HG02588 (cell line): ENCODE measurements around the gene SFTPB.
"Not testable (repeated sequence)": the region's sequence is repeated elsewhere in the genome, so short reads cannot be mapped to it uniquely, and the experiment has no call there.

ENCODE experiments used
- ATAC-seq: cut with Tn5 transposase; IDR thresholded peaks from one replicate; pipeline ENCODE4 v1.9.1; 2021; ENCODE audit warnings: mild to moderate bottlenecking, moderate library complexity; ENCODE audit not compliant: unreplicated experiment

Gene SFTPB

DNA sequence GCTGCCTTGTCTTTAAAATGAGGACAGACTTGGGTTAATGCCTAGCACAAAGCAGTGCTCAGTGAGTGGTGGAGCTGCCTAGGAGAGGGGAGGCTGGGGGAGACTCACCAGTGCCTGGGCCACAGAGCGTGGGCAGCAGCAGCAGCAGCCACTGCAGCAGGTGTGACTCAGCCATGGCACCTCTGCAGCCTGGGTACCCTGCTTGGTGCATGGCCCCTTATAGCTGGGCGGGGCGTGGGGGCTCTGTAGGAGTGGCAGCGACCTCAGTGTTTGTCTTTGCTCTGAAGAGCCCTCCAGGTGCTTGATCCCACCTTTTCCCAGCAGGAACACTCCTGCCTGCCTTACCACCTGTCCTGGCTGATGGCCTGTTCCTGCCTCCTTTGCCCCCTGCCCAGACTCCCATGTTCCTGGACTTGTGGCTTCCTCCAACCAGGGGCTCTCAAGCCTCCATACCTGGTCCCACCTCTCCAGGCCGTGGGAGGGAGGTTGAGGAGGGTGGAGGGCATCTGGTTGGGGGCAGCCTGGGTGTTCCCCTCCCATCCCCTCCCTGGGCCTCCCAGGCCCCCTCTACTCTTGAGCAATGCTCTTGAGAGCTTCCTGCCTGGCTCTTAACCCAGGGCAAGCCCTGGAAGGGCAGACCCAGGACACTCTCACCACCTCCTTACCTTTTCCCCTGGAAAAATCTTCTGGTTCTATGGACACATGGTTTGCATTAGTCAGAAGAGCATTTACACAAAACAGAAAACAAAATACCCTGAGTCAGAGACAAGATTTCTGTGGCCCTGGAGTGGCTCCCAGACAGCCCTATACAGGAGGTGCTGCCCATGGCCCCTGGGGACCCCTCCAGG, at the start of gene SFTPB:
TSS of gene SFTPB (minus strand) at position 191 of the 848 bp plus-strand sequence. CDS start at position 175, 16 bp downstream.
- no peak for ATAC-seq

DNA sequence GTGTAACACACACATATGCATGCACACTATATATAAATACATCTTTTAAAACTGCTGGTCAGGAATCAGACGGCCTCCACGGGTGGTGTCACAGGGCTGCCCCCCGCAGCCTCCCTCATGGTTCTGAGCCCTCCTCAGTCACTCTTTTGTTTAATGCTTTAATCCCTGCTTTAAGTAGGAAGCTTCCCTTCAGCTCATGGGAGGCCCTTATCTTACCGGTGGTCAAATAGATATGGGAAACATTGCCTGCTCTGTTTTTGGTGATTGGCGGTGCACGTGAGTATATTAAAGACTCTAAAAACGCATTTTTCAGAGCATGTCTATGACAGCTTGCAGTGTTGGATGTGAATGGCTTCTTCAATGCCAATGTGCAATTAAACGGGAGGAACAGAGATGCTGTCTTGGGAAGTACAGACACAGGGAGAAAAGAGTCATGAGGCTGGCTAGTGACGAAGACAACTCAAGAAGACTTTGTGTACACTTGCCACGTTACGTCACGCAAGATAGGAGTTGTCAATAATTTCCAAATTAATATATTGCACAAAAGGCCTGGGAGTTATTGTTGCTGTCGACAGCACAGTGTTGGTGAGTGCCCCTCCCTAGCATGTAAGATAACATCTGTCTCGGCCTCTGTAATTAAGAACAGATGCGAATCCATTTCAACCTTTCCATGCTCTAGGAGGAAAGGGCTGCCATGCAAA, 49.5 kb upstream of the SFTPB start:
- ATAC-seq = no peak

DNA sequence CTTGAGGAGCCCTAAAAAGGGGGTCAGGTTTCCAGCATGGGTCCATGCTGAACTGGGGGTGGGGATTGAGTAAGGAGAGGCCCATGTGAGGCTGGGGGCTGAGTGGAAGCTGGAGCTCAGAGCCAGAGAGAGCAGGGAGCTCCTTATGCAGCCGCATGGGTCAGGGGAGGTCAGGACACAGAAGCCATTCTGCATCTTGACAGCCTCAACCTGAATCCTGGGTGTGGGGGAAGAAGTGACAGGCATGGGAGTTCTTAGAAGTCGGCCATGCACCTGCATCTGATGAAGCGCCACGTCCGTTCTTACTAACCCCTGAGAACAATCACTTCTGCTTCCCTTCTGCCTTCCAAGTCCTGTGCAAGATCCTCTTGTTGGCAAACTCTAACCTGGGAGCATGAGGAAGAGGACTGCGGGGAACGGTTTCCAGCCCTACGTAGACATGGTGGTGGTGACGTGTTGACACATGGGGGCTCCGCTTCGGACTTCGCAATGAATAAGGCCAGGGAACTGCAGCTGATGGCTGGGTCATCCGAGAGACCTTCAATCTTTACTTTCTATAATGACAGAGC, 48.4 kb upstream of the SFTPB start:
- ATAC-seq = no peak

DNA sequence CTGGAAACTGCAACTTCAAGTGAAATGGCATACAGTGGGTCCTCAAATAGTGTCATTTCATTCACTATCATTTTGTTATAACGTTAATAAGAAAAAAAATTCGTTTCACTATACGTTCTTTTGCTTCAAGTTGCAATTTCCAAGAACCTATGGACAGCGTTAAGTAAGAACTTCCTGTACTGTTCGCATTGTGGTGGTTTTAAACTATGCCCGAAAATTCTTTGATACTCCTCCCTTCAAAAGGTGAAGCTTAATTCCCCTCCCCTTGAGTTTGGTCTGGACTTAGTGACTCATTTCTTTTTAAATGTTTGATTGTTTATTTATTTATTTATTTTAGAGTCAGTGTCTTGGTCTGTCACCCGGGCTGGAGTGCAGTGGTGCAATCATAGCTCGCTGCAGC, 46.8 kb upstream of the SFTPB start:
- ATAC-seq = no peak

DNA sequence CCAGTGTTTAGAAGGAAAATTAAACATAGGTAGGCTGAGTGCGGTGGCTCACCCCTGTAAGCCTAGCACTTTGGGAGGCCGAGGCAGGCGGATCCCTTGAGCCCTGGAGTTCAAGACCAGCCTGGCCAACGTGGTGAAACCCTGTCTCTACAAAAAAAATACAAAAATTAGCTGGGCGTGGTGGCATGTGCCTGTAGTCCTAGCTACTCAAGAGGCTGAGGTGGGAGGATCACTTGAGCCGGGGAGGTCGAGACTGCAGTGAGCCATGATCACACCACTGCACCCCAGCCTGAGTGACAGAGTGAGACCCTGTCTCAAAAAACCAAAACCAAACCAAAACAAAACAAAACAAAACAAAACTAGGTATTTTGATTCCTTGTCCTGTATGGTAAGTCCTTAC, 46.4 kb upstream of the SFTPB start:
- not testable (repeated sequence) for ATAC-seq

DNA sequence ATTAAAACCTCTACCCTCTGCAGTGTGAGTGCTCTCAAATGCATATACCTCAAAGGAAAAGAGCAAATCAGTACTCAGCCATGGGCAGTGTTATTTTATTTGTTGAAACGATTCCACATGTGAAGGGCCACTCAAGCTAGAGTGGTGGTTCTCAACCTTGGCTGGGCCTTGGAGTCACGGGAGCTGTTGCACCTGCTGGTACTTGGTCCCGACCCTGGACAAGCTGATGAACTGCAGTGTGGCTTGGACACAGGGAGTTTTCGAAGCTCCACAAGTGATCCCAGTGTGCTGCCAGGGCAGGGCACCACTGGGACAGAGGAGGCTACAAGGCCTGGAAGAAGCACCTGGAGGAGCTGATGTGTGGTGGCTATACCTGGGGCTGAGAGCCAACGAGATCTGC, 45.8 kb upstream of the SFTPB start:
- no peak for ATAC-seq

DNA sequence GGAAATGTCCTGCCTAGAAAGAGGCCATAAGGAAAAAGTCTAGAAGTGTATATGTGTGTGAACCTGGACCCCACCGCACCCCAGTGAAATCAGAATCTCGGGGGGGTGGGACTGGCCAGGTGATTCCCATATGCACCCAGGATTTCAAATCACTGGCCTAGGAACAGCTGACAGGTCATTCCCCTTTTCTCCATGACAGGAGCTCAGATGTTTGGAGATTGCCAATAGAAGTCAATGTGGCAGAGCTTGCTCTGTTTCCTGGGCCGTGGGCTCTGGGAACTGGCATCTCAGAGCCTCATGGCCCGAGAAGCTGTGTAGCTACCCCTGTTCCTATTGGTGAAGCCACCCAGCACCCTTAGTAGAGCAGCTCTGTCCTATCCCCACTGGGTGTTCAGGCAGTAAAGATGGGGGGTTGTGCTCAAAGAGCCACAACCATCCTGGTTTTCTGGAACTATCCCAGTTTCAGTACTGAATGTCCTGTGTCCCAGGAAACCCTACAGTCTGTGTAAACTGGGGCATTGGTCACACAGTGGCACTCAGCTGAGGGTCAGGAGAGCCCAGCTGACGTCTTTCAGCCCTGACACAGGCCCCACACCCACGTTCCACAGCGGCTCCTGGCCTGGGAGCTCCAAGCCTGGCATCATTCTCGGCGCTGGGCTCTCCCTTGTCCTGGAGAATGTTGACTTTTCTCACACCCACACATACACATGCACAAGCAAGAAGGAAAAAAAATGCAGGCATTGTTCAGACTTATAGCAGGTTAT, 45.0 kb upstream of the SFTPB start:
- ATAC-seq = no peak

DNA sequence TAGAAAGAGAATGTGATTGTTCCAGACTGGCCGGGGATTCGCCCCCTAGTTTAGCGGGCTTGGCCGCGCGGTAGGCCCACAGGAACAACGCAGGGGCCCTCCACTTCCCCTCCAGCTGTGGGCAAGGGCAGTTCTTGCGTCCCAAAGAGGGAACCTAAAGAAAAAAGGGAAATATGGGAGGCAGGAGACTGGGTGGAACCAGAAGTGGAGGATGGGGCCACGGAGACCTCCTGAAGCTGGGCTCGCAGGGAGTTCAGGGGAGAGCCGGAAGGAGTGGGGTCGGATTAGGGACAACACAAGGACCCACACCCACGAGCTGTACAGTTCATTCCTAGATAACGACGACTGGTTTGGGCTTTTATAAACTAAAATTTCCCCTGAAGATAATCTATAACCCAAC, 44.3 kb upstream of the SFTPB start:
- ATAC-seq = no peak

DNA sequence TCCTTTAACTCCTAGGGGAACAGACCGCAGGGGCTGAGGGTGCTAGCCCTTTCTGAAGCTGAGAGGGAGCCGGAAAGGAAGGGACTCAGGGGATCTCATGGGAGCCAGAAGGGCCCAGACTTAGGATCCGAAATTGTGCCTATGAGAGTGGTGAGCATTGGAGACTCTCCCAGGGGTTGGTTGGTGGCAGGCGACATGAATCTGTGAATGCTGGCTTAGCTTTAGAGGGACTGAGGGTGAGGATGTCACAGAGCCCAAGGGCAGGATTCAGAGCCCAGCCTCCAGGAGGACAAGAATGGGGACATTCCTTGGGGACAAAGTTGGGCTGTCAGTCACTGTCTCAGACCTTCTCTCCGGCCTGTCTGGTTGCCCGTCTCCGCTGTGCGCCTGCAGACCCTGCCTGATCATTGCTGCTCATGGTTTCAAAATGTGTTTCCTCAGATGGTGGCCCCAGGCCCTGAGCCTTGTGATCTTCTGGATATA, 43.6 kb upstream of the SFTPB start:
- no peak for ATAC-seq

DNA sequence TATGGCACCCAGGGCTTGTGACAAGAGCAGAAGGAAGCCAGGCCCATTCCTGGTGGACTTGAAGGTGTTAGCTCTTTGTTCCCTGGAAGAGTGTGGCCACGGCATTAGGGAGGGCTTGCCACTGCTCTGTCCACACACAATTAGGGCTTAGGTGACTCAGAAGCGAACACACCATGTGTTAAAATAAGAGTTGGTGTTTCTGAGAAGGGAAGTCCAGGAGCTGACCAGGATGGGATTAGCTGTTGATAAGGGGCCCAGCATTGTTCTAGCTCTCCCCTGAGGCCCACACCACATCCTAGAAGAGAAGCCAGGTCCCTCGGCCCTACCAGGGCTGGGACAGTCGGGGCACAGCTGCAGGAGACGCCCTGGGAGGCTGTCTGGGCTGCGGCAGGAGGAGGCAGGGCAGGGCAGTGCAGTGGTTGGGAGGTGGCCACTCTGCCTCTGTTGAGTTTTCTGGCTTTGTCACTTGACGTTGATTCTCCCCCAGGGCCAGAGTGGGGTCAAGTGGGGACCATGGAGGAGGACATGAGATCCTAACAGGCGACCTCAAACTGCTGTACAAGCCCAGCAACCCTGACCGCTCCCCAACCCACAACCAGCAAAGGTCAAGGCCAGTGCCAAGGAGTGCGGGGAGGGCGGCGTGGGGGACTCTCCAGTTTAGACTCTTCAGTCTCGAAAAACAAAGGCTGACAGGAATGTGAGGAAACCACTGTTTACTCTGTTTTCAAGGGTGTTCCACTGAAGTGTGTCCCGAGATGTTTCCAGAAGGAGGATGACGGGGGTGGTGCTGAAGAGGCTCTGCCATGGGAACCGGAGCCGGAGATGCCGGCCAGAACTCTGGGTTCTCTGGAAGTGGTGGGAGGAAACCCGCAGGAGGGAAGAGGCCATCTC, 42.9 kb upstream of the SFTPB start:
- ATAC-seq = no peak

DNA sequence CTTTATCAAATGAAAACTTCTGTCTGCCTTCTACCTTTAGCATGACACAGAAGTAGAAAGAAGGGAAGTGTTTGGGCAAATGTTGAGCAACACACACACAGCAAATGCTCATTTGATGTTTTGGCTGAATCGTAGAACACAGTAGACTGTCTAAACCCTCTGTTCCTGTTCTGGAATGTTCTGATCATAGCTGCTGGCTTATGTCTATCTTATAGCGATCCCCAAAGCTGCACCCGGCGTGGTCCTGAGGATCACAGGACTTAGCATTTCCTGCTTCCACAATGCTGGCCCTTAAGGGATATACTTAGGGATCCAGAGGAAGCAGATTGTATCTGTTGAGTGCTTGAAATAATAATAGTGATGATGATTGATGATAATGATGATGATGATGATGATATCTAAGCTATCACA, 41.4 kb upstream of the SFTPB start:
- no peak for ATAC-seq

DNA sequence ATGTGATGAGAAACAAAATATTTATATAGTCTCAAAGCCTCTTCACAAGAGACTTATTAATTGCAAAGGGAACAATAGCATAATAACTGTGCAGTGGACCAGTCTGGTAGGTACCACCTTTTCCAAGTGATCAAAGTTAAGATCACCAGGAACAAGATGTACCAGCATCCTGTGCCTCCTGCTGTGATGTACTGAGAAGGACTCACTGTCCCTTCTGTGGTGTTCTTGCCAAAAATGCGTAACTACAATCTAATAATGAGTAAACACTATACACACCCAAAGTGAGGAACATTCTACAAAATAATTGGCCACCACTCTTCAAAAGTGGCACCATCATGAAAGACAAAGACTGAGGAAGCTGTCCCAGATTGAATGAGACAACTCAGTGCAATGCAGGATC, 40.6 kb upstream of the SFTPB start:
- ATAC-seq = no peak

DNA sequence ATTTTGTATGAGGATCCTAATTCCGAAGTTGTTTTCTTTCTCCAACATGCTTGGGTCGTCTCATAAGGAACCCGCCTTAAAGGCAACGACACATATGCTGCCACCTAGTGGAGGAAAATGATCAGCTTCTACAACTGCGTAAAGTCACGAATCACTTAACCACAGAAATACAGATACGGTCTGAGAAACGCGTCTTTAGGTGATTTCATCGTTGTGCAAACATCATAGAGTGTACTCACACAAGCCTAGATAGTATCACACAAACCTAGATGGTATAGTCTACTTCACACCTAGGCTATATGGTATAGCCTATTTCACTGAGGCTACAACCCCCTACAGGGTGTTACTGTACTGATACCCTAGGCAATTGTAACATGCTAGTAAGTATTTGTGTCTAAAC, 39.3 kb upstream of the SFTPB start:
- peak; percentile 65 for ATAC-seq

DNA sequence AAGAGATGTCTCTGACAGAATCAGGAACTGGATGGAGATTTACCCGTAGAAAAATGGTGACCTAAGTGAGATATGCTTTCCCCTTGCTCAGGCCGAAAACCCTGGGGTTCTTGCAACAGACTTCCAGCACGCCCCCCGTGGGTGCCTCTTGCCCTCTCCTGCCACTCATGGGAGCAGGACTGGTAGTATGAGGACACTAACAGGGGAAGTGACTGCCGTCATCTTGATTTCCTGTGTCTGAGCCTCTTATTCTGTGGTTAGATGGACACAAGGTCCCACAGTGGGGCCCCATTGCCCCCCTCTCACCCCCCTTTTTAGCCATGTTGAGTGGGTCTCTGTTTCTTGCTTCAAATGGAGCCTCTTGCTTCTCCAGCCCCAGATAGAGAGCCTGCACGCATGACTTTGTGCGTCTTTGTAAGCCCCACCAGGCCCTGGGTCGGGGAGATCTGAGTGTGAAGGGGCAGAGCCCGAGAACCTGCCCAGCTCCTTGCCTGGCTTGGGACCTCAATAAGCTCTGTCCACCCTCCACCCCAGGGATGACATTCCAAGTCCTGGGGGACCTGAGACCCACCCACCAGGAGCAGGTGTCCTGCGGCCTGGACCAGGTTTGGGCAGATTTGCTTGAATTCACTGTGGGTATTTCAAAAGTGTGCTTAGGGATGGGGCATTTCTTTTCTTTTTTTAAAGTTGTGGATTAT, 38.7 kb upstream of the SFTPB start:
- ATAC-seq = no peak

DNA sequence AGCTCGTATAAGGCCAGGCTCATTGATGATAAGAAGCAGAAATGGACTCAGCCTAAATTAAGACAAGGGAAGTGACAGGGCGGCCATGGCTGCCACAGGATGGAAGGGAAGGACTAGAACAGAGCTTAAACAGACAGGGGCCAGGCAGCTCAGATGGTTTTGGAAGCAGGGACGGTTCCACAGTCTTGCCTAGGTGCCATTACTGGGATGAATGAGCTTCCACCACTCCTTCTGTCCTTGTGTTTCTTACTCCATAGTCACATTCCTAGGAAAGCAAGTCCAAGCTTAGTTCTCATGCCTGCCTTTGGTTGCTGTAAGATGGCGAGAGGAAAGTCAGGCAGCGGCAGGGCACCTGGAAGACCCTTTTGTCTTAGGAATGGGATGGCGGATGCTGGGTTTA, 38.1 kb upstream of the SFTPB start:
- ATAC-seq = no peak

DNA sequence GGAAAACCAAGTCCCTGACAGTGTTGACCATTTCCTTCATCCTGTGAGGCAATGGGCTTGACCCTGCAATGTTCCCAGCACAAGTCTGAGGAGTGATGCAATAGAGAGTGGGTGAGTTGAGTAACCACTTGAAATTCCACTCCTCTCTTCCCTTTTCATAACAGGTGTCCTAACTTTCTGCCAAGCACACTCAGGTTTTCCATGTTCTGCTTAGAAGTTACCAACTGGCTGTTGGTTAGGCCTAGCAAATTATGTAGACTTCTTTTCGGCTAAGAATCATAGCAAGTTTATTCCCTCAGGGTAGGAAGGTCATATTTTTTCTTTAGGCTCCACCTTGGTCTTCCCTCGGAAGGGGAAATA, 37.7 kb upstream of the SFTPB start:
- no peak for ATAC-seq

DNA sequence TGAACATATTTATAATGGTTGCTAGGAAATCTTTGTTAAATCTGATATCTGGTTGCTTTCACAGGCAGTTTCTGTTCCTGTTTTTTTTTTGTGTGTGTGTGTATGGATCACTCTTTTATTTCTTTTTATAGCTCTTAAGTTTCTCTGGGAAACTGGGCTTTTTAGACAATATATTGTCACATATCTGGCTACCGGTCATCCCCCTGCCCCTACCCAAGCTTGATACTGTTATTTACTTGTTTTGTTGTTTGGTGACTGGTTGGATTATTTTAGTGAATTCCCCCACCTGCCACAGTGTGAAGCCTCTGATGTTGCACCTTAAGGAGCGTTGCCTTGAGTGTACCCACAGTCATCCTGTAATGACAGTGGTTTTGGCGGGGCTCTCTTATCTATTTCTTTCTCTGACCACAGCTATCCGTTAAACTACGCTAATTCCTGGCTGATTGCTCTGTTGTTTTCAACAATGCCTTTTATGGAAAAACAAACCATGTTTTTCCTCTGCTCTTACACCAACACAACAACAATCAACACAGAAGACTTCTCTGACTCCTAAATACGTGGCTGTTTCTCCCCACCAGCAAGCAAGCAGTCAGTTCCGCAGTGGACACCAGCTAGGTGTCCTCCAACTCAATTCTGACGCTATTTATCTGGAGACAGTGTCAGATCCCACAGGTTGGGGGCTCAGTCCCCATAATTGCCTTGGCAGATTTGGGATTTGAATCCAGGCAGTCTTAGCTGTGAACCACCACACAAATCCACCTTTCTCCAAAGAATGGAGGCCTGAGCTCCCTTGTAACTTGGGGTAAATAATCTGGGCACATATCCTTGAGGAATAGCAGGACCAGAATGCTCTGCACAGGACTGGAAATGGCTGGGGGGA, 37.0 kb upstream of the SFTPB start:
- ATAC-seq = no peak

DNA sequence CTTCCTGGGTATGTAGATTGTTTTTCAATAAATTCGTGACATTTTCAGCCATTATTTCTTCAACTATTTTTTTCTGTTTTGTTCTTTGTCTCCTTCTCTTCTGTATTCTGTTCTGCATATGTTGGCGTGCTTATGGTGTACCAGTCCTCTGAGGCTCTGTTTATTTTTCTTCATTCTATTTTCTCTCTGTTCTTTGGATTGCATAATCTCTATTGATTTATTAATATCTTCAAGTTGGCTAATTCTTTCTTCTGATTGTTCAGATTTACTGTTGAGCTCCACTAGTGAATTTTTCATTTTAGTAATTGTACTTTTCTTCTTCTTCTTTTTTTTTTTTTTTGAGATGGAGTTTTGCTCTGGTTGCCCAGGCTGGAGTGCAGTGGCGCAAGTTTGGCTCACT, 36.0 kb upstream of the SFTPB start:
- no peak for ATAC-seq

DNA sequence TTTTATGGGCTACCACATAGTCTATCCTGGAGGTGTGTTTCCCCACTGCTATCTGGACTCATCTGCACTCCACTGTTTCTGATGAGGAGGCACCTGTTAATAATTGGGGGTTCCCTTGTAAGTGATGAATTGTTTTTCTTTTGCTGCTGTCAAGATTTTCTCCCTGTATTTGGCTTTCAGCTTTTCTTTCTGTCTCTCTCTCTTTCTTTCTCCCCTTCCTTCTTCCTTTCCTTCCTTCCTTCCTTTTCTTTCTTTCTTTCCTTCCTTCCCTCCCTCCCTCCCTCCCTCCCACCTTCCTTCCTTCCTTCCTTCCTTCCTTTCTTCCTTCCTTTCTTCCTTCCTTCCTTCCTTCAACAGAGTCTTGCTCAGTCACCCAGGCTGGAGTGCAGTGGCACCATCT, 35.3 kb upstream of the SFTPB start:
- ATAC-seq = no peak
